GM23248 (cell line): Measurements from ENCODE around the gene BRD2. TPM values are rescaled to one million over a fixed set of nuclear protein-coding genes. Genes with fewer than 3 reads are reported as not detected.
A peak's percentile ranks its signal among the peaks of the same experiment; 100 is the strongest.

Experiments
- DNase-seq: peaks from one replicate; pipeline ENCODE4 v3.0.0-alpha.2; 2015
- H2AFZ ChIP-seq: fragments of 200-600 bp; sonication (generic); 2 replicates; pipeline ENCODE4 v1.6.1; 2016; ENCODE audit warnings: antibody characterized with exemption
- H3F3A ChIP-seq: fragments of 200-600 bp; sonication (generic); 2 replicates; pipeline ENCODE4 v1.6.1; 2016; ENCODE audit warnings: mild to moderate bottlenecking, antibody characterized with exemption, mixed run types; ENCODE audit not compliant: insufficient read depth
- H3K27ac ChIP-seq: fragments of 200-600 bp; sonication (generic); 2 replicates; pipeline ENCODE4 v1.5.1; 2016; ENCODE audit warnings: mild to moderate bottlenecking
- H3K27me3 ChIP-seq: fragments of 200-600 bp; sonication (generic); replicated peaks from 2 replicates; pipeline ENCODE4 v1.6.1; 2016; ENCODE audit warnings: mild to moderate bottlenecking; ENCODE audit not compliant: insufficient read depth
- H3K36me3 ChIP-seq: fragments of 200-600 bp; sonication (generic); 2 replicates; pipeline ENCODE4 v1.6.1; 2016; ENCODE audit warnings: low read depth, mild to moderate bottlenecking
- H3K4me1 ChIP-seq: fragments of 200-600 bp; sonication (generic); 2 replicates; pipeline ENCODE4 v1.6.1; 2016; ENCODE audit warnings: mild to moderate bottlenecking; ENCODE audit not compliant: insufficient read depth
- H3K4me2 ChIP-seq: fragments of 200-600 bp; sonication (generic); one replicate; pipeline ENCODE4 v1.6.1; 2016; ENCODE audit warnings: mild to moderate bottlenecking; ENCODE audit not compliant: unreplicated experiment
- H3K4me3 ChIP-seq: fragments of 200-600 bp; sonication (generic); 2 replicates; pipeline ENCODE4 v1.5.1; 2016; ENCODE audit warnings: mild to moderate bottlenecking
- H3K79me2 ChIP-seq: fragments of 200-600 bp; sonication (generic); 2 replicates; pipeline ENCODE4 v1.6.1; 2016; ENCODE audit warnings: mild to moderate bottlenecking; ENCODE audit not compliant: insufficient read depth
- H3K9ac ChIP-seq: fragments of 200-600 bp; sonication (generic); 2 replicates; pipeline ENCODE4 v1.6.1; 2016; ENCODE audit warnings: mild to moderate bottlenecking
- H3K9me2 ChIP-seq: fragments of 200-600 bp; sonication (generic); 2 replicates; pipeline ENCODE4 v1.6.1; 2016; ENCODE audit warnings: mixed run types, mild to moderate bottlenecking, moderate library complexity; ENCODE audit not compliant: insufficient read depth
- H3K9me3 ChIP-seq: fragments of 200-600 bp; sonication (generic); one replicate; pipeline ENCODE4 v1.6.1; 2017; ENCODE audit warnings: low read depth
- H4K20me1 ChIP-seq: fragments of 200-600 bp; sonication (generic); 2 replicates; pipeline ENCODE4 v1.6.0; 2016; ENCODE audit not compliant: insufficient read depth
- EZH2 ChIP-seq: fragments of 200-600 bp; sonication (generic); IDR thresholded peaks from 2 replicates; pipeline ENCODE4 v1.6.1; 2018; ENCODE audit warnings: antibody characterized with exemption, mild to moderate bottlenecking; ENCODE audit not compliant: insufficient read depth, poor library complexity, severe bottlenecking
- EZH2phosphoT487 ChIP-seq: fragments of 200-600 bp; sonication (generic); IDR thresholded peaks from 2 replicates; pipeline ENCODE4 v1.6.1; 2018; ENCODE audit warnings: antibody characterized with exemption, moderate library complexity, mild to moderate bottlenecking, low read depth; ENCODE audit not compliant: insufficient read depth
- WGBS, 2 experiments: methylation state at CpG; one replicate each; pipeline ENCODE4 v1.1.6; 2015 to 2017; ENCODE audit warnings: low lambda C conversion rate in 2 of 2, low coverage in 1 of 2; ENCODE audit errors: missing lambda C conversion rate in 2 of 2; 5-methylcytosine and 5-hydroxymethylcytosine counted together
- in situ Hi-C: fragments of 300-500 bp; cut with MboI; formaldehyde crosslinking; loops from 2 replicates; pipeline ENCODE4 v1.15.0; 2020
- polyA plus RNA-seq: library from polyadenylated mRNA; unstranded; fragments of >200 nt; fragmentation: Nextera tagmentation; extraction: Ambion mirVana; gene quantifications from 2 replicates; pipeline ENCODE4 v1.2.1, GENCODE V29; 2016
- total RNA-seq: library from RNA; depleted of rRNA; stranded (reverse); fragments of >200 nt; shearing (Covaris generic); gene quantifications from 2 replicates; pipeline ENCODE4 v1.2.3, GENCODE V29; 2014

BRD2 gene
- total and polyA plus RNA-seq, 2 experiments from 2014 or later, result 85.4 to 105 TPM

DNA sequence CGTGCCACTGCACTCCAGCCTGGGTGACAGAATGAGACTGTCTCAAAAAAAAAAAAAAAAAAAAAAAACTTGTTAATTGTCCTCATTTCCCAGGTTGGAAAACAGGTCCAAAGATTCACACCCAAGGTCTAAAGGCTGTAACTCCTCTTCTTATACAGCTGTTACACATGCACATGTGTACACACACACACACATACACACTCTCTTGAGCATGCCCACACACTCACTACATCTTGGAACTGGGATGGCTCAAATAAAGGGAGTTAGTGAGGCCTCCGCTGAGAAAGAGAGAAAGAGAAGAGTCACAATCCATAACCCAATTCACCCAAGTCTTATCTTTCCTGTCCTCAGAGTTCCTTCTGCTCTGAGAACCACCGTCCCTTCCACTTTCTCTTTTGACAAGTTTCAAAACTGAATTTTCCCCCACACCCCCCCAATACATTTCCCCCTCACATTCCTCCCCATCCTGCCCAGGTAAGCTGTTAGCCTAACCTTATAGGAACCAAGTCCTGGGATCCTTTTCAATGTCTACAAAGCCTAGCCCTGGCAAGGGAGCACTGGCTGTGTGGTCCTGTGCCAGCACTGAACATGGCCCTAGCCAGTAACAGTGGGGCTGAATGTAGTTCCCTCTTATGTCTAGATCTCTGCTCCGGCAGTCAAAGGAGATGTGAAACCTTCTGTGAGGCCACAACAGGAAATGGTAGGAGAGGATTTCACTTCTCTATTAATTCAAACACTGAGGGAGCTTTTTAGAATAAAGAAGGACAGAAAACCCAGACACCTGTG, 24.3 kb upstream of the BRD2 start:
- Histone ChIP-seq H4K20me1 (no peaks in the 10 kb centered on the region), H3K9me2 (no peaks in the 10 kb centered on the region), H3K4me2 (no peak overlapping the region), H3K9me3 (no peaks in the 10 kb centered on the region), H3K27ac (no peak overlapping the region), H3F3A (no peaks in the 10 kb centered on the region), H3K4me3 (no peak overlapping the region), H3K27me3 (no peaks in the 10 kb centered on the region; the same call in 1 of the 2 replicates), H3K36me3 (no peaks in the 10 kb centered on the region), H3K79me2 (no peaks in the 10 kb centered on the region), H2AFZ (no peak overlapping the region), H3K9ac (no peak overlapping the region), H3K4me1 (no peaks in the 10 kb centered on the region)
- in situ Hi-C loops, result no loop called here
- DNase-seq, result no peak
- WGBS, 2 experiments, result 30 to 53% methylated on average over 2 to 4 of the region's 4 CpGs
- TF ChIP-seq EZH2phosphoT487, result no peak
- no peak for TF ChIP-seq EZH2

DNA sequence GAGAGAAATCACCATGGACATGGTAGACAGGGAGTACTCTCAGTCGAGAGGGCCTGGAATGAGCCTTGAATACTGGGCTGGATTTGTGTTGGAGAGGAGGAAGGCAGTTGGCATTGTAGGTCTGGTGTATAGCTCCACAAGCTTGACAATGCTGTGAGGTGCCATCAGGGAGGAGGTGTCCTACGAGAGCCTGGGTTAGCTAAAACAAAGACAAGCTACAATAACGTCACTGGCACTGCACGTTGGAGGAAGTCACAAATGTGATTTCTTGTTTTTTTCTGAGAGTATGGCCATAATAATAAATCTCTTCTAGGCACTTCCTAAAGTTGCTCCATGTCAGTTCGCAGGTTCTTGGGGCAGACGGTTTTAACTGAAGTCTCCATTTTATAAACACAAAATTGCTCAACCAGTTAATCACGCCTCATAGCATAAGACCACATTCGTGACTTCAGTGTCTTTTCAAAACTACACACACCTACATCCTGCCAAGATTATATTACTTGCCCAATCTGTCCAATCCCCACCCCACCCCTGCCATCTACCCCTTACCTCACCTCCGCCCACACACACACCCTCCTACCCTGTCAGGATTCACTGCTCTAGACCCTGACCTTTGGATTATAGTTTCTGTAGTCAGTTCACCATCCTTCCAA, 23.2 kb upstream of the BRD2 start:
- H3K4me1 ChIP-seq, result no peaks in the 10 kb centered on the region
- H3K4me2 ChIP-seq, result no peak overlapping the region
- H2AFZ ChIP-seq, result no peak overlapping the region
- H3K36me3 ChIP-seq, result no peaks in the 10 kb centered on the region
- DNase-seq, result peak; percentile 35
- H3K9ac ChIP-seq, result no peak overlapping the region
- H3K27me3 ChIP-seq, result no peaks in the 10 kb centered on the region
- H4K20me1 ChIP-seq, result no peaks in the 10 kb centered on the region
- in situ Hi-C loops, result no loop called here
- no peaks in the 10 kb centered on the region for H3K9me3 ChIP-seq
- no peak overlapping the region for H3K27ac ChIP-seq
- H3F3A ChIP-seq, result no peaks in the 10 kb centered on the region
- no peak overlapping the region for H3K4me3 ChIP-seq
- no peak for TF ChIP-seq EZH2phosphoT487
- TF ChIP-seq EZH2, result no peak
- WGBS, 2 experiments, result 59 to 68% methylated on average over 9 of the region's 9 CpGs
- H3K9me2 ChIP-seq, result no peaks in the 10 kb centered on the region
- no peaks in the 10 kb centered on the region for H3K79me2 ChIP-seq

DNA sequence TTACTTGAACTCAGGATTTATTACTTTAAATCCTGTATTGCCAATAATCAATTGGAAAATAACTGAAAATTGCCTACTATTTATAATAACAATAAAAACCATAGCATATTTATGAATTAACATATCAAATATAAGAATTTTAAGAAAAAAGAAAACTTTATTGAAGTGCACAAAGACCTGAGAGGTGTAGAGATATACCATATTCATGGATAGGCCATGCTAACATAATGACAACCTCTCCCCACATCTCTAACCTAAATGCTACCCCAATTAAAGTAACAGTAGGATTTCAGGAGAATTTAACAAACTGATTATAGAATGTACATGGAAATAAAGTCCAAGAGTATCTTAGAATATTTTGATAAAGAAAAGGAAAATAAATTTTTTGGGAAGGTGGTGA, 22.4 kb upstream of the BRD2 start:
- Histone ChIP-seq H3K4me1 (no peaks in the 10 kb centered on the region), H3F3A (no peaks in the 10 kb centered on the region), H3K9me3 (no peaks in the 10 kb centered on the region), H3K9me2 (no peaks in the 10 kb centered on the region), H2AFZ (no peak overlapping the region), H3K4me3 (no peak overlapping the region), H3K9ac (no peak overlapping the region), H3K27ac (no peak overlapping the region), H3K36me3 (no peaks in the 10 kb centered on the region), H3K27me3 (no peaks in the 10 kb centered on the region), H3K79me2 (no peaks in the 10 kb centered on the region), H4K20me1 (no peaks in the 10 kb centered on the region), H3K4me2 (no peak overlapping the region)
- TF ChIP-seq EZH2 (no peak), EZH2phosphoT487 (no peak)
- in situ Hi-C loops, result no loop called here
- no peak for DNase-seq

DNA sequence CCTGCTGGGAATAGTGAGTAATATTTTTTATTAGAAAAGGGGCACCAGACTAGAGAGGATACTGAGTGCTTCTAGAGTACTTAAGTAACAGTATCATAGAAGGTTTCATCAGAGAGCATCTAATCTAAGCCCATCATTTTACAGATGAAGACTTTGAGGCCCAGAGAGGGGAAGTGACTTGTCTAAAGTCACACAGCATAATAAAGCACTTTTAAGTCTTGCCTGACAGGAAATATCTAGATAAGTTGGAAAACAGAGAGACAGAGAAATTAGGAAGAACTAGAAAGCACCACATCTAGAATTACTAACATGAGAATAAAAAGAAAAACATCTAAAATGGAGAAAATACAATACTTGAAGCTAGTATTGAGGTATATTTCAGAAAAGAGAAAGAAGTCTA, 21.5 kb upstream of the BRD2 start:
- in situ Hi-C loops, result no loop called here
- Histone ChIP-seq H3K4me3 (no peak overlapping the region), H3K27ac (no peak overlapping the region), H3K9me2 (no peaks in the 10 kb centered on the region), H4K20me1 (no peaks in the 10 kb centered on the region), H3K4me1 (no peaks in the 10 kb centered on the region), H3K79me2 (no peaks in the 10 kb centered on the region), H3F3A (no peaks in the 10 kb centered on the region), H3K27me3 (no peaks in the 10 kb centered on the region), H3K9me3 (no peaks in the 10 kb centered on the region), H2AFZ (no peak overlapping the region), H3K4me2 (no peak overlapping the region), H3K9ac (no peak overlapping the region), H3K36me3 (no peaks in the 10 kb centered on the region)
- DNase-seq, result no peak
- TF ChIP-seq EZH2, result no peak
- TF ChIP-seq EZH2phosphoT487, result no peak
